GM18868 (cell line): ENCODE measurements around the gene TEAD1.

Experiments
- ATAC-seq: cut with Tn5 transposase; IDR thresholded peaks from one replicate; pipeline ENCODE4 v1.9.1; 2021; ENCODE audit warnings: mild to moderate bottlenecking, moderate library complexity; ENCODE audit not compliant: unreplicated experiment

Gene TEAD1

DNA sequence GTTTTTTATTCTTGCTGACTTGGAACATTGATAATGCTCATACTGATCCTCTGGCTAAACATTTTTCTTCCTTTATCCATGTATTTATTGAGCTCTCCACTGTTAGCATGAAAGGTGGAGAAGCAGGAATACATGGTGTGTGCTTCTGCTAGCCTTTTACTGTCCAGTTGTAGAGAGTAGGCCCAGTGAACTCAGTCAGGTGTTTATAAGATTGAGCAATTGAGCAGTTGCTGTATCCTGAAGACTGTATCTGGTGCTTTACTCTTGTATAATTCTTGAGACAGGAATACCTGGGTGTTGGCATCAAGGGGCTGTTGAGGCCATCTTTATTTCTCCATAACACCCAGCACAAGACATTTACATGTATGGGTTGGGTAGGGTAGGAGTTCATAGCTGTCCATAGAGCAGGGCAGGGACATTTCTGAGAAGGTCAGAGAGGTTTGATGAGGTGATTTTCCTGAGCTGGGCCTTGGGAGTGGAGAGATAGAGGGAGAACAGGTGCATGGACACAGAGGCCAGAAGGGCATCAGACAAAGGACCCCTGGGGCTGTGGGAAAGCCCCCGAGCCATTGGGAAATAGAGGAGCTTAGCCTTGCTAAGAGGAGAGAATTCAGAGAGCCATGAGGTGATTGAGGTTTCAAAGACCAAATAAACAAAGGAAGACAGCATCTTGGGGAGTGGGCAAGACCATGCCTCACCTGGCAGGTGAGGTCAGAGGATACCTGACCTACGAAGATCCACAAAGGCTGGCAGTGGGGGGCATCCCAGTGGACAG lies 155.5 kb downstream of the TEAD1 start:
- ATAC-seq: no peak

DNA sequence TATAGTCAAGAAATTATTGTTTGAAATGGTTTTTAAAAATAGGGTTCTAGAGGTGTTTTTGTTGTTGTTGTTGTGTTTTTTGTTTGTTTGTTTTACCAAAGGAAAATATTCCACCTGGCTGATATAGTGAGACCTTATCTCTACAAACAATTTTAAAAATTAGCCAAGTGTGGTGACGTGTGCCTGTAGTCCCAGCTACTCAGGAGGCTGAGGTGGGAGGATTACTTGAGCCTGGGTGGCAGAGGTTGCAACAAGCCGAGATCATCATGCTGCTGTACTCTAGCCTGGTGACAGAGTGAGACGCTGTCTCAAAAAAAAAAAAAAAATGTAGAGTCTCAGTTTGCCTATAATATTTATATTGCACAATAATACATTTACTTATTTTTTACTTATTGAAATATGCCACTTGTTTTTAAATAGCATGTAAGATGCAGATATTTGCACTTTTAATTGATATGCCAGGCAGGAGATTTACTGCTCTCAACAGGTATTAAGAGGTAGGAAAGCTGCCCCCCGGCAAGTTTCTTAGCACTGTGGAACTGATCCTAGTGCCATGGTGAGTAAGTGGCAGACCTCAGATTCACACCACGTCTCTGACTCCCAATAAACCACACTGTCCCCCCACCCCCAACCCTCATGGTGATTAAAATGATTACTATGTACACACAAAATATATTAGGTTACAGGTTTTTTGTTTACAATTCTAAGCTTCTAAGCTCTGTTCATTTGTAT lies 157.4 kb downstream of the TEAD1 start:
- no peak for ATAC-seq

DNA sequence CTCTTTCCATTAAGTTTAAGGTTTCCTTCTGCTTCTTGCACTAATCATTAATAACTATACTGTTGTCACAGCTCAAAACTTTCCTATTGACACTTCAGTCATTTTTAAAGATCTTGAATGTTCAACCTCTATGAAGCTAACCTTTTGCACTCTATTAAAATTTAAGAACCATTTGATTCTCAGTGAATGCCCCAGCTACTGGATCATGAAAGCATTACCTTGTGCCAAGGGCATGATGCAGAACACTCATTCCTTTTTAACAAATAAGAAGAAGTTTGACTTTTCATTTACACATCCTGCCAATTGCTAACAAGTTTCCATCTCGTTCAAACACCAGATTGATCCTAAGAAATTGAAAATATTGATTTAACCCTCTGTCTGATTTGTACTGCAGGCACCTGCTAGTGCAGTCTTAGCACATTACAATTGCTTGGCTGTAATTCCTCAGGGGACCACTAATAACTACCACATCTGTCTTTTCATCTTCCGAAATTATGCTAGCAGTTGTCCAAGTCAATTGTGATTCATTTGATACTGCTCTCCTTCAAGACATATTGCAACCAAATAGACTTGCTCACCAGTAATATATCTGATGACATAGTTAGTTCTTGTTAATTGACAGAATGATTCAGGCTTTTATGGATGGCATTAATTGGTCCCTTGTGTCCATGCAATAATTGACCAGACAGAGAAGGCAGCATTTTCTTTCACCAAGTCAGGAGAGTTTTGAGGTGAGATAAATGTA lies 158.4 kb downstream of the TEAD1 start:
- no peak for ATAC-seq

DNA sequence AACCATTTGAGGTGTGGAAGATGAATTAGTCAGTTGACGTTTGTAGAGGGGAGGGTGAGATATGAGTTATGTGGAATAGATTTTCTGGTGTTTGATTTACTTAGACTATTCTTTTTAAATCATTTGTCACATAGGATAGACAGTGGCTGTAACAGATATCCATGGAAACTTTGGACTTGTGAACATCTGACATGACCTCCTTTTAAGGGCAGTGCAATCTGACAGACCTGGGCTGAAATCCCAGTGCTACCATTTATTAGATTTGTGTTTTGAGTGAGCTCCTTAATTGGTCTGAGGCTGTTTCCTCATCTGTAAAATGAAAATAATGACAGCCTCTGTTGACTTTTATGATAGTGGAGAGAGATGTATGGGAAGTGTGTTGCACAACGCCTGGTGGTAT lies 159.9 kb downstream of the TEAD1 start:
- no peak for ATAC-seq

DNA sequence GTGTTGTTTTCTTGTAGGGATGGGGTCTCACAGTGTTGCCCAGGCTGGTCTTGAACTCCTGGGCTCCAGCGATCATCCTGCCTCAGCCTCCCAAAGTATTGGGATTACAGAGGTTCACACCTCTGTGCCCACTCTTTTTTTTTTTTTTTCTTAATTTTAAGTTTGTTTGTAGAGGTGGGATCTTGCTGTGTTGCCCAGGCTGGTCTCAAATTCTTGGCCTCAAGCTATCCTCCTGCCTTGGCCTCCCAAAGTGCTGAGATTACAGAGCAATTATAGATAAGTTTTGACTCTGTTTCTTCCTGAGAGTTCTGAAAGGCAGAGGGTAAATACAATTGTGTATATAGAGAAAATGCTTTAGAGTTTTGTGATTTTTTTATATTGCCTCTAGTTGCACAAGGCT lies 160.4 kb downstream of the TEAD1 start:
- no peak for ATAC-seq

DNA sequence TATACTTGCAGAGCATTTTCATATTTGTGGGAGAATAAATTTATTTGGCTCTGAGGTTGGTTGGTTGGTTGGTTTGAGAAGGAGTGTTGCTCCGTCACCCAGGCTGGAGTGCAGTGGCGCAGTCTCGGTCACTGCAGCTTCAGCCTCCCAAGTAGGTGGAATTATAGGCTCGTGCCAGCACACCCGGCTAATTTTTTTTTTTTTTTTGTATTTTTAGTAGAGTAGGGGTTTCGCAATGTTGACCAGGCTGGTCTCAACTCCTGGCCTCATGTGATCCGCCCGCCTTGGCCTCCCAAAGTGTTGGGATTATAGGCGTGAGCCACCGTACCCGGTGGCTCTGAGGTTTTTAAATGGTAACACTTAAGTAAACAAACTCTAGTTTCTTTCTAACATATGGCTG lies 161.1 kb downstream of the TEAD1 start:
- no peak for ATAC-seq

DNA sequence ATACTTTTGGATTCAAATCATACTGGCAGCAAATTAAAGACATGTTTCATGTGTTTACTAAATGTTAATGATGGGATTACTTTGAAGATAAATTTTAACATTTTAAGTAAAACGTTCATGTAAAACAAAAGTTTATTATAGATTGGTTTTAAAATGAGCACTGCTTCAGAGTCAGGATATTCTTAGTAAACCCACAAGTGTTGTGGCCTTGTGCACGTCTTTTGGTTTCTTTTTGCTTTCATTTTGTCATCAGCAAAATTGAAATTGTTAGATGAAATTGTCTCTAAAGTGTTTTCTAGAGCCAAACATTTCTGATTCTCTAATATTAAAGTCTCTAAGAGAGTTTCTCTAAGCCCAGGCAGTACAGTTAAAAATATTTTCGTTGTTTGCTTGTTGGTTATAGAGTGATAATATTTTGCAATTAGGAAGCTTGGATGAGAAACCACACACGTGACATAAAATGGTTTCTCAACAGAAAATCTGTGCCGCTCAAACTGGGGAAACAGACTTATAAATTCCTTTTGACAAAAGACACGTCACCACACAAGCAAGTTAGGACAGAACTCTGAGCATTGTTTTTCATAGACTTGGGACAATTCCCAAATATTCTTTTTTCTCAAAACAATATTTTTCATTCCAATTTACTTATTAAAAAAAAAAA lies 164.4 kb downstream of the TEAD1 start:
- no peak for ATAC-seq

DNA sequence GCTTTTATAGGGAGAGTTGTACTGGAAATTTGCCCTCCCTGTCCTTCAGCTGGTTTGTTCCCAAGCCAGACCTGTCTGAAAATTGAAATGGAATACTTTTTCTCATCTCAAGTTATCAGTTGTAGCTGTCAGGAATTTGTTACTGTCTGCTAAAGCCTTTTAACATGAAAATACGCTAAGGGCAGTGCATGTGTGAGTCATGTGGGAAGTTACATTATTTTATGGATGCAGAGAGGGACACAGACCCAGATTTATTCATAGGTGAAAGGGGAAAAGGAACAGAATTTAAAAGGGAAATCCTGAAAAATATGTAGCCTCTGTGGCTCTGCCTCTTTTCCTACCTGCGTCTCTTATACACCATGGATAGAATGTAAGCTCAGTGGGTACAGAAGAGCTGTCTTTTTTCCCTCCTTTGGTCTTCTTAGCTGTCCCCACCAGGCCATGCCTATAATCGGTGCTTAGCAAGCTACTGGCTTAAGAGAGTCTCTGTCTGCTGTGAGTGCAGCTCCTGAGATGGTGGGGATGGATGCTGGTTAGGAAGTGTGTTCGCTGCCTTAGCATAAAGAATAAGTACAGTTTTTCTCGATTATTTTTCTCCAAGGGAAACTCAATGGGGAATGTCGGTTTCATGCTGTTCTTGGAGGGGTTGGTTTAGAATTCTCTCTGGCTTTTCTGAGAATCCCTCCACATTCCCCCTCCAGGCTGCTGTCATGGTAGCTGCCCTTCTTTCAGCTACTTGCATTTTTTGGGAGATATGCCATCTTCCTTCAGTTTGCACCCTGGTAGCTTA lies 166.8 kb downstream of the TEAD1 start:
- ATAC-seq: no peak

DNA sequence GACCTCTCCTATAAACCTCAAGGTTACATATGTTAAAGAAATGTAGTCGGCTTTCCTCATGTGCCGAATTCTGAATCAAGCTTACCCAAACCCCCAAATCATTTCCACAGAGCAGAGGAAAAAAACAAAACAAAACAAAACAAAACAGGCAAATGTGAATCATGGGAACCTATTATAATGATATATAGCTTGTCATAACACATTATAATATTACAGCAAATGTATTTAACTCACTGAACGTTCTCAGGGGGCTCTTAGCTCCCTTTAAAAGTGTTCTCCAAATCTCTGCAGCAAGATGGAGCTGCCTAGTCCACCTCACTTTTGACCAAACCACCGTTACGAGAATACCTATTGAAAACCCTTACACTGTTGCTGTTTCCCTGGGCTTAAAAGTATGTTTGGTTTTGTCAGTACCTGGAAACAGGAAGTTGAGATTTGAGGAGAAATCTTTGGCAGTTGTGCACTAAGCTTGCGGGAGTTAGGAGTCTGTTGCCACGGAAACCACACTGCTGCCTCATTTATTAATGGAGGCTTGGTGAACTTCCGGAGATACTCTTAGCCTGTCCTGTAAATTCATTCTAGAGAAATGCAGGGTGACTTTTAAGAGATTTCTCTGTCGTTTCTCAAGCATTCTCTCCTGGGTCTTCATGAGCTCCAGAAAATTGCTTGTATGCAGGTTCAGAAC lies 167.9 kb downstream of the TEAD1 start:
- no peak for ATAC-seq

DNA sequence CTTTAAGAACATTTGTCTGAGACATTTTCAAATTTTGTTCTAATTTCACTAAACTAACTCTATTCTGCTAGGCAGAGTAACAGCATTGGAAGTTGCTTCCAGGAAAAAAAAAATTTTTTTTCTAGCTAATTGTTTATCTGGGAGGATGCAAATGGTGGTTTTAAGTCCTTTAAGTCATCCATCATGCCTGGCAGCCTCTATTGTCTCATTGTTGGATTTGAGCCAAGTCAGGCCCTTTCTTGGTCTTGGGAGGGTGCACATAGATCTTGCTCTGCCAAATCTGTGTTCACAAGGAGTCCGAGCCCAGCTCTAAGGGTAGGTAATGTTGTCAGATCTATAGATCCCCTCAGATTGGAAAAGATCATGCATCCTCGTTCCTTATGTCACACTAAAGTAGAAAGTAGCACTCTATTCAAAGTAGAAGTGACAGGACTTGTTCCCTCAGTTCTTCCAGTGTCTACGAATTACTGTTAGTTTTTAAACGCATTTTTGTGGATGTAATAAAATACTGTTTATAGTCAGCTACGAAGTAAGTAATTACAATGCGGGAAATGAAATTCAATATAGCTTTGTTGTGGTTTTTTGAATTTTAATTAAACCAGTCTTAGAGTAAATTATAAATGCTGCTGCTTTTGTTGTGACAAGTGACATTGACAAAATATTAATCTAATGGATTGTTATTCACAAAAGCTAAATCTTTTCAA lies 168.9 kb downstream of the TEAD1 start:
- no peak for ATAC-seq

DNA sequence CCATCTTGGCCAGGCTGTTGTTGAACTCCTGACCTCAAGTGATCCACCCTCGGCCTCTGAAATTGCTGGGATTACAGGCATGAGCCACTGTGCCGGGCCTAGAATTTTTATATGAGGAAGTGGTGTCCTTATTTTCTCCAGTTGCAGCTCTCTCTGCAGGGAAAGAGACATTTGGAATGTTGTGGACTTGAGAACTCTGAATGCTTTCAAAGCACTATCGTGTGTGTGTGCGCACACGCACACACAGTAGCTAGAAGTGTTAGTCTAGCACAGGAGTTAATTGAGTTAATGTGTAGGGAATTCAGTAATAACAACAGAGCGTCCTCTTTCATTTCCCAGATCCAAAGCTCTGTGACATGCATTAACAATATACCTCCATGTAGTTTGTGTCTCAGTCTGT lies 170.9 kb downstream of the TEAD1 start:
- ATAC-seq: no peak

DNA sequence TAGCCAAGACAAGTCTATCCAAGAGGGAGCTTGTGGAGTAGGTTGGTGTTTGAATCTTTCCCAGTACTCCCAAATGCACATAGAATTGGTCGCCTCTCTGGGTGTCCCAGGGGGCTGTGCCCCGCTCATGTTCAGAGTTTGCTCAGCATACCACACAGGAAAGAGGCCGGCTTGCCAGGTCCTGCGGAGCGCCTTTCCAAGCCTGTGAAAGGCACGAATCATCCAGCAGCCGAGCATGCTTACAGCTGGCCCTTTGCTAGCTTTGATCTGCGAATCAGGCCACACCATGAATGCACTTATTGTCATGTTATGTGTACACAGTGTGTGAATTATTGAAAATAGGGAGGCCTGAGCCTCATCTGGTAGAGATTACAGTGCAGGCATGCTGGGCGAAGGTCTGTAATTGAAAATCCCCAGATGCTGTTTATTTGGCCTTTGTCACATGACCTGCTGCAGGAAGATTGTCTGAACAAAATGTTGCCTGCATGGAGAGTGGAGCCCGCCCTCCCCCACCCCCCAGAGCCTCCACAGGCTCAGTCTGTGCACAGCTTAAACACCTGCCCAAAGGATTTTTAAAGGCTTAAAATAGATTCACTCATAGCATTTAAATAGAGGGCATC lies 171.6 kb downstream of the TEAD1 start:
- ATAC-seq: no peak

DNA sequence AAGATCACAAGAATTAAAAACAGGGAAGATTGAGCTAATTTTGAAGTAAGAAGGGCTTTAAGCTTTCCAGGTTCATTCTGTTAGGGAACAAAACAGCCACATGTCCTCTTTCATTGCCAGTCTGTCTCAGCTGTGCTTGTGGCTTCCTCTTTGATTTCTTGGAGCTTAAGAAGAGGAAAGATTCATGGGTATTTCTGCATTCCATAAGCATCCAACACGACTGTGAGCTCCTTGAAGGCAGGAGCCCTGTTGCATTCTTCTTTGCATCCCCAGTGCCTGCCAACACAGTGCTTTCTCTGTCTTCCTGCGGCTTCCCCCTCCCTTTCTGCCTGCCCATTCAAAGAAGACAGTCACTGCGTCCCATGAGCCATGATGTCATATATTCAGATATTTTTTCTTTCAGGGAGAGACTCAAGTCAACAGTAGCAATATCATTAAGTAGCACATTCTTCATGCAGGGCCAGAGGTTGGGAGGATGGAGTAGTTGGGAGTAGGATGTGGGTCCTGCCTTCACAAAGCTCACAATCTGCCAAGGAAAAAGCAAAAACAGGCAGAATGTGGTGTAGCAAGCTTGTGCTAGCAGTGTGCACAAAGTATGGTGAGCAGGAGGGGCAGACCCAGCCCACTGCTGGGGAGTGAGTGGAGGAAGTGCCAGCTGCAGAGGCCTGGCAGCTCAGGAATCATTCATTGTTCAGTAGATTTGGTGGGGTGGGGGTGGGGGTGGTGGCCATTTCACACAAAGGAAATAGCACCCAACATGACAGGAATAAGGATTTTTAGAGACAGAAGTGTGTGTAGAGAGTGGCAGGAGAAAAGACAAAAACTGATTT lies 172.8 kb downstream of the TEAD1 start:
- ATAC-seq: no peak

DNA sequence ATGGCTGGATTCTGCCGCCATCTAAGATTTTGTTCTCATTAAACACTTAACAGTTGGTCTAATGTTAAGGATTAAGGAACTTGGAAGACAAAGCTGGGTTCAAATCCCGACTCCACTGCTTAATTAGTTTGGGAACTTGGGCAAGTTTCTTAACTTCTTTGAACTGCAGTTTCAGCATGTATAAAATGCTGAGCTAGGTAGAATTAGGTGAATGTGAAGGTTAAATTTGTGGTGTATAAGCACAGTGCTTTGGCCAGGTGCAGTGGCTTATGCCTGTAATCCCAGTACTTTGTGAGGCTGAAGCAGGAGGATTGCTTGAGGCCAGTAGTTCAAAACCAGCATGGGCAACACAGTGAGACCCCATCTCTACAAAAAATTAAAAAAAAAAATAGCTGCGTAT lies 174.2 kb downstream of the TEAD1 start:
- no peak for ATAC-seq

DNA sequence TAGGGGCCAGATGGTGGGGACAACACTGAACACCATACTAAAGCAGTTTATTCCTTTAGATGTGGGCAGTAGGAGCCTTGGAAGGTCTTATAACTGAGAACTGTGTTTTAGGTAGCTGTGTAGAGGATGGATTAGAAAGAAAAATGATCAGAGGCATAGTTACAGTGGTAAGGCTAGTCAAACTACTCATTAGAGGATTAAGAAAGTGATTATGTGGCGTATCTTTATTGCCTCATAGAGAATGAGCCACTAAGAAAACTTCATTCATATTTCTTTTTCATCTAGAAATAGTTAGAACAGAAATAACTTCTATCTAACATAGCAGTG lies 179.1 kb downstream of the TEAD1 start:
- ATAC-seq: no peak

DNA sequence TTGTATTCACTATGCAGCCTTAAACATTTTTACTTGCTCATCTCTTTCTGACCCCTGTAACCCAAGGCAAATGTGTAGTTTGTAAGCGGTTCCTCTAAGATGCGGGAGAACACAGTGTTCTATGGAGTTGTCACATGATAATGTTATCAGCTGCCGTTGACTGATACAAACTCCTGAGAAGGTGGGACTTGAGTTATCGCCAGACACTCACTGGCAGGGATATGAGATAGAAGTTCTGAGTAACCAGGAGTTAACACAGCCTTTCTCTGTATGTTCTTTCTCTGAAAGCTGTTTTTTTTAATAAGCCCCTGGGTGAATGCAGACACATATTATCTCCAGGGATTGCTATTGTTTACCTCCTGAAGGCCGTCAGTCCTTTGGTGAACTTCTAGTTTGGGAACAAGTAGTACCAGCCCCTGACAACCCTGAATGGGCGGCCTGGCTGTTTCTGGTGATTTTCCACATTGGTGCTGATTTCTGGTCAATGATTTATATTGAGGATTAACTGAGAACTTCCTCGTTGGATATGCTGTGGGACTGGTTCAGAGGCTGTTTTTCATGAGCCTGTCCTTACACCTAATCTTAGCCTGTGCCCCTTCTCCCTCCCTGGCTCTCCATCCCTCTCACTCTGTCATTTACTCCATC lies 179.6 kb downstream of the TEAD1 start:
- no peak for ATAC-seq

DNA sequence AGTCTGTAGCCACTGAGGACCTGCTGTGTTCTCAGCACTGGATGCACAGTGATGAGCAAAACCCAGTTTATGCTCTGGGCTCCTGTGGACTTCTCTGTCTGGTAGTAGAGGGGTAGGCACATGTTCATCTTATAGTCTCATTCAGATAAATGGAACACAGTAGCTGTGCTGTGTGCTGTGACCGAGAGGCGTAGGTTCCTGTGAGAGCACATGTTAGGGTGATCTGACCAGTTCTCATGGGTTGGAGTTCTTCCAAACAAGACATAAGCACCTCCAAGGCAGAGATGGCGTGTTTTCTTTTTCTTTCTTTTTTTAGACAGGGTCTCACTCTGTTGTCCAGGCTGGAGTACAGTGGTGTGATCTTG lies 180.1 kb downstream of the TEAD1 start:
- ATAC-seq: no peak

DNA sequence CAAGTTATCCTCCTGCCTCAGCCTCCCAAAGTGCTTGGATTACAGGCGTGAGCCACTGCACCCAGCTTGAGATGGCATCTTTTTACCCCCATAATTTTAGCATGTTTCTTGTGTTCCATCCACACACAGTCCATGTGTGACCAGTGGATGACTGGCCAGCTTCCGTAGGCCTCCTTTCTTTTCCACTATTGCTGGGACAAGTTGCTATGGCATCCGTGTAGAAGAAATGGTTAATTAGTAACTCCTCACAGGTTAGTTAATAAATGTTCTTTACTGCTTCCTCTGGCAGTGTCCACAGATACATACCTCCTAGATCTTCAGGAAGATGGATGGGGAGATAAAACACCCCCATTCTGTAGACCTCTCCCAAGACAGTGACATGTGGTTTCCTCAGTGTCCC lies 180.6 kb downstream of the TEAD1 start:
- no peak for ATAC-seq
